Measurements from ENCODE around the gene PPP1R2C. TPM values are rescaled to one million over a fixed set of nuclear protein-coding genes. Genes with fewer than 3 reads are reported as not detected.

The PPP1R2C gene
- total RNA-seq, 2 donors from 2014 or later = not detected

DNA sequence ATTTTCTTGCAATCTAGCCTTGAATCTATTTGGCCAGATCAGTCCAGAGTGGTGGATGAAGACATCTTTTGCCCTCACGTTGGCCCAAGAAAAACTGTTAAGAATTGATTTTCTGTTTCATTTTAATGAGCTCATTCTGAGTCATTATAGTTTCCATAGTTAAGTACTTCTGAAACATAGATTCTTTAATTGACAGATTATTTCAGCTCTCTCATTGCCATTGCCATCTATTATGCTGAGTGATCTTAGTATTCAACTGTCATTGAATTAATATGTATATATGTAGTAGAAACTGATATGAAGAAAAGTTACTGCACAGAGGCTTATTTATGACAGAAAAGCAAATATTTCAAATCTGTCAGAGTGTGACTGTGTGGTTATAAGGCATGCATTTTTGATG lies 45.5 kb upstream of the PPP1R2C start:
- Histone ChIP-seq H3K9ac (ENCODE audit: extremely low read depth, low read length, poor library complexity, severe bottlenecking) (no peak overlapping the region), H3K9me3 (ENCODE audit: control insufficient read depth, low read length) (peaks cover 15% of the 10 kb centered on the region), H3K4me3 (ENCODE audit: low read length) (no peak overlapping the region), H3K4me1 (ENCODE audit: control insufficient read depth, insufficient read depth, low read length) (no peaks in the 10 kb centered on the region), H3K36me3 (ENCODE audit: control insufficient read depth, insufficient read depth, low read length) (no peaks in the 10 kb centered on the region), H3K27me3 (ENCODE audit: control insufficient read depth, insufficient read depth, low read length, poor library complexity, severe bottlenecking) (no peaks in the 10 kb centered on the region), H3K27ac (ENCODE audit: low read depth, low read length) (no peak overlapping the region)
- H3K9me3 Mint-ChIP-seq = peaks cover 53% of the 10 kb centered on the region
- H3K36me3 Mint-ChIP-seq (ENCODE audit: low read depth) = peaks cover 27% of the 10 kb centered on the region
- no peak overlapping the region for H3K27ac Mint-ChIP-seq
- WGBS, 2 experiments (ENCODE audit: insufficient coverage in 1 of 2, insufficient read length in 1 of 2) = 89% methylated on average over 1 of the region's 1 CpG; no CpG with 5 or more reads in 1 of the 2 experiments
- TF ChIP-seq, protein P1, sequence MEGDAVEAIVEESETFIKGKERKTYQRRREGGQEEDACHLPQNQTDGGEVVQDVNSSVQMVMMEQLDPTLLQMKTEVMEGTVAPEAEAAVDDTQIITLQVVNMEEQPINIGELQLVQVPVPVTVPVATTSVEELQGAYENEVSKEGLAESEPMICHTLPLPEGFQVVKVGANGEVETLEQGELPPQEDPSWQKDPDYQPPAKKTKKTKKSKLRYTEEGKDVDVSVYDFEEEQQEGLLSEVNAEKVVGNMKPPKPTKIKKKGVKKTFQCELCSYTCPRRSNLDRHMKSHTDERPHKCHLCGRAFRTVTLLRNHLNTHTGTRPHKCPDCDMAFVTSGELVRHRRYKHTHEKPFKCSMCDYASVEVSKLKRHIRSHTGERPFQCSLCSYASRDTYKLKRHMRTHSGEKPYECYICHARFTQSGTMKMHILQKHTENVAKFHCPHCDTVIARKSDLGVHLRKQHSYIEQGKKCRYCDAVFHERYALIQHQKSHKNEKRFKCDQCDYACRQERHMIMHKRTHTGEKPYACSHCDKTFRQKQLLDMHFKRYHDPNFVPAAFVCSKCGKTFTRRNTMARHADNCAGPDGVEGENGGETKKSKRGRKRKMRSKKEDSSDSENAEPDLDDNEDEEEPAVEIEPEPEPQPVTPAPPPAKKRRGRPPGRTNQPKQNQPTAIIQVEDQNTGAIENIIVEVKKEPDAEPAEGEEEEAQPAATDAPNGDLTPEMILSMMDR (conservative IDR thresholded peaks at IDR 0.05) = no peak
- no peaks in the 10 kb centered on the region for H3K27me3 Mint-ChIP-seq (ENCODE audit: insufficient read depth)
- no peak overlapping the region for H3K4me3 Mint-ChIP-seq
- no peak for DNase-seq
- peaks cover 5% of the 10 kb centered on the region for H3K4me1 Mint-ChIP-seq

DNA sequence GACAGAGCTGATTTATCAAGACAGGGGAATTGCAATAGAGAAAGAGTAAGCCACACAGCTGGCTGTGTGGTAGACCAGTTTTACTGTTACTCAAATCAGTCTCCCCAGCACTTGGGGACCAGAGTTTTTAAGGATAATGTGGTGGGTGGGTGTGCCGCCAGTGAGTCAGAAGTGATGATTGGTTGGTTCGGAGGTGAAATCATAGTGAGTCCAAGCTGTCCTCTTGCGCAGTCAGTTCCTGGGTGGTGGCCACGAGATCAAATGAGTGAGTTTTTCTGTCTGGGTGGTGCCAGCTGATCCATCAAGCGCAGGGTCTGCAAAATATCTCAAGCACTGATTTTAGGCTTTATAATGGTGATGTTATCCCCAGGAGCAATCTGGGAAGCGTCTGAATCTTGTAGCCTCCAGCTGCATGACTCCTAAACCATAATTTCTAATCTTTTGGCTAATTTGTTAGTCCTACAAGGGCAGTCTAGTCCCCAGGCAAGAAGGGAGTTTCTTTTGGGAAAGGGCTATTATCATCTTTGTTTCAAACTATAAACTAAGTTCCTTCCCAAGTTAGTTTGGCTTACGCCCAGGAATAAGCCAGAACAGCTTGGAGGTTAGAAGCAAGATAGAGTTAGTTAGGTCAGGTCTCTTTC lies 44.0 kb upstream of the PPP1R2C start:
- no peak overlapping the region for H3K9ac ChIP-seq (ENCODE audit: extremely low read depth, low read length, poor library complexity, severe bottlenecking)
- Mint-ChIP-seq H3K27me3 (ENCODE audit: insufficient read depth) (no peaks in the 10 kb centered on the region), H3K9me3 (peaks cover 57% of the 10 kb centered on the region), H3K4me3 (no peak overlapping the region), H3K4me1 (peaks cover 5% of the 10 kb centered on the region), H3K27ac (peak overlapping the region; percentile 17), H3K36me3 (ENCODE audit: low read depth) (peaks cover 27% of the 10 kb centered on the region)
- no peak overlapping the region for H3K27ac ChIP-seq (ENCODE audit: low read depth, low read length)
- no peaks in the 10 kb centered on the region for H3K27me3 ChIP-seq (ENCODE audit: control insufficient read depth, insufficient read depth, low read length, poor library complexity, severe bottlenecking)
- H3K4me3 ChIP-seq (ENCODE audit: low read length) = peak overlapping the region; percentile 18
- 94% methylated on average over 6 of the region's 7 CpGs; no CpG with 5 or more reads in 1 of the 2 experiments for WGBS, 2 experiments (ENCODE audit: insufficient coverage in 1 of 2, insufficient read length in 1 of 2)
- H3K9me3 ChIP-seq (ENCODE audit: control insufficient read depth, low read length) = peaks cover 20% of the 10 kb centered on the region
- TF ChIP-seq, protein P1 (conservative IDR thresholded peaks at IDR 0.05) = no peak
- DNase-seq = no peak
- no peaks in the 10 kb centered on the region for H3K4me1 ChIP-seq (ENCODE audit: control insufficient read depth, insufficient read depth, low read length)
- H3K36me3 ChIP-seq (ENCODE audit: control insufficient read depth, insufficient read depth, low read length) = no peaks in the 10 kb centered on the region

DNA sequence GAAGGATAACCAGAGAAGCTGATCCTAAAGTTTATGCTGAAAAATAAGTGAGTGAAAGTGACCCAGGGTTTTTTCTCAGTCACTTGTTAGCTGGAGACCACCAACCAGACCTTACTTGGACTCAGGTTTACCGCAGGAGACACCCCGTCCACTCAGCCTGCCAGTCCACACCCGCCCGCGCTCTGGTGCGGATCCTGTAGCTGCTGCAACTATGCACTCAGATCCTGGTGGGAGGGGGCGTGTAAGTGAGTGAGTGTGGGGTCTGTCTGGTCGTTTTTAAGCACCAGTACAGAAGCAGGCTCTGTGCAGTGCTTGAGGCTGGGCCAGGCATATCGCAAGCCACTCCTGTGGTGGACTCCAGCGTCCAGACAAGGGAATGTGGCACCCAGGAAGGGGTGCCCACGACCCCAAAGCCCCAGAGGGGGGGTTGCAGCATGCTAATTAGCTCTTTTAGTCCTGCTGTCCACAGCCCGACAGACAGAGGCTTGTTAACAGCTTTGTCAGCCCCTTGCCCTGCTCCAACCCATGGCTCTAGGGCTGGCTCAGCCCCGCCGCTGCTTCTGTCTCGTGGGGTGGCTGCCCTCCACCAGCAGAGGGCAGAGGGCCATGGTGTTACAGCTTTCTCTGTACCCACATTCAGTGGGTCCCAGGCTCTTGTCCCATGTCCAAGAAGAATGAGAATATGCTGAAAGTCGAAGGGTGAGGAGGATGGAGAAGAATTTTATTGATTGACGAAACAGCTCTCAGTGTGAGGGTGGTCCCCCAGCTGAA lies 40.4 kb upstream of the PPP1R2C start:
- H3K9me3 ChIP-seq (ENCODE audit: control insufficient read depth, low read length) = peaks cover 20% of the 10 kb centered on the region
- H3K4me1 Mint-ChIP-seq = peaks cover 5% of the 10 kb centered on the region
- WGBS, 2 experiments (ENCODE audit: insufficient coverage in 1 of 2, insufficient read length in 1 of 2) = 87% methylated on average over 17 of the region's 17 CpGs; no CpG with 5 or more reads in 1 of the 2 experiments

More for the DNA sequence above, 40.4 kb upstream of the PPP1R2C start:
- H3K36me3 ChIP-seq (ENCODE audit: control insufficient read depth, insufficient read depth, low read length) = no peaks in the 10 kb centered on the region
- Mint-ChIP-seq H3K27ac (no peak overlapping the region), H3K27me3 (ENCODE audit: insufficient read depth) (no peaks in the 10 kb centered on the region), H3K36me3 (ENCODE audit: low read depth) (peaks cover 32% of the 10 kb centered on the region), H3K9me3 (peaks cover 74% of the 10 kb centered on the region), H3K4me3 (no peak overlapping the region)
- H3K9ac ChIP-seq (ENCODE audit: extremely low read depth, low read length, poor library complexity, severe bottlenecking) = no peak overlapping the region
- H3K27ac ChIP-seq (ENCODE audit: low read depth, low read length) = no peak overlapping the region
- no peaks in the 10 kb centered on the region for H3K4me1 ChIP-seq (ENCODE audit: control insufficient read depth, insufficient read depth, low read length)
- TF ChIP-seq, protein P1 (conservative IDR thresholded peaks at IDR 0.05) = peak; percentile 28
- peak overlapping the region; percentile 45 for H3K4me3 ChIP-seq (ENCODE audit: low read length)
- no peaks in the 10 kb centered on the region for H3K27me3 ChIP-seq (ENCODE audit: control insufficient read depth, insufficient read depth, low read length, poor library complexity, severe bottlenecking)
- DNase-seq = peak; percentile 72
